ENCODE measurements around the gene SYT13. TPM values are rescaled to one million over a fixed set of nuclear protein-coding genes. Genes with fewer than 3 reads are reported as not detected.

SYT13 gene
- total RNA-seq, 3 donors from 2014 or later: 7.5 to 28.6 (median 22.7) TPM

GRCh38 chr11:45263773-45264172, 22.4 kb downstream of the SYT13 start:
- Histone ChIP-seq H3K4me3 (no peak overlapping the region), H3K4me1 (ENCODE audit: low read depth) (peaks cover 28% of the 10 kb centered on the region), H3K9me3 (no peaks in the 10 kb centered on the region), H3K36me3 (ENCODE audit: low read depth) (no peaks in the 10 kb centered on the region)
- no peak for ATAC-seq
- intact Hi-C loops (cut with DNase I, micrococcal nuclease): no loop called here
- no peak for DNase-seq
- TF ChIP-seq CTCF (IDR thresholded peaks at IDR 0.05): no peak

- Histone ChIP-seq H3K4me3 (no peak overlapping the region), H3K4me1 (ENCODE audit: low read depth) (peaks cover 28% of the 10 kb centered on the region), H3K9me3 (no peaks in the 10 kb centered on the region), H3K36me3 (ENCODE audit: low read depth) (no peaks in the 10 kb centered on the region)
- peak in 2 of 3 donors; percentile 32 to 58 for DNase-seq
- ATAC-seq: peak; percentile 20
- intact Hi-C loops (cut with DNase I, micrococcal nuclease): no loop called here
- no peak for TF ChIP-seq CTCF (IDR thresholded peaks at IDR 0.05)
Observed at GRCh38 chr11:45262900-45263299, 23.2 kb downstream of the SYT13 start.

- Histone ChIP-seq H3K9me3 (no peaks in the 10 kb centered on the region), H3K4me3 (no peak overlapping the region), H3K36me3 (ENCODE audit: low read depth) (no peaks in the 10 kb centered on the region), H3K4me1 (ENCODE audit: low read depth) (peaks cover 18% of the 10 kb centered on the region)
- no peak for ATAC-seq
- no peak for TF ChIP-seq CTCF (IDR thresholded peaks at IDR 0.05)
- DNase-seq: no peak
- intact Hi-C loops (cut with DNase I, micrococcal nuclease): no loop called here
Observed at GRCh38 chr11:45260071-45260470, 26.1 kb downstream of the SYT13 start.

GRCh38 chr11:45259592-45259991, 26.5 kb downstream of the SYT13 start:
- peak in 2 of 3 donors; percentile 61 to 62 for DNase-seq
- no peaks in the 10 kb centered on the region for H3K36me3 ChIP-seq (ENCODE audit: low read depth)
- no peaks in the 10 kb centered on the region for H3K9me3 ChIP-seq
- peak; percentile 73 for ATAC-seq
- peaks cover 15% of the 10 kb centered on the region for H3K4me1 ChIP-seq (ENCODE audit: low read depth)
- no peak overlapping the region for H3K4me3 ChIP-seq
- intact Hi-C loops (cut with DNase I, micrococcal nuclease): no loop called here
- TF ChIP-seq CTCF (IDR thresholded peaks at IDR 0.05): no peak

GRCh38 chr11:45258982-45259530, 27.1 kb downstream of the SYT13 start:
- Histone ChIP-seq H3K4me1 (ENCODE audit: low read depth) (peaks cover 13% of the 10 kb centered on the region), H3K36me3 (ENCODE audit: low read depth) (no peaks in the 10 kb centered on the region), H3K4me3 (no peak overlapping the region), H3K9me3 (no peaks in the 10 kb centered on the region)
- no peak for ATAC-seq
- intact Hi-C loops (cut with DNase I, micrococcal nuclease): no loop called here
- no peak for DNase-seq
- no peak for TF ChIP-seq CTCF (IDR thresholded peaks at IDR 0.05)

GRCh38 chr11:45254070-45254469, 32.1 kb downstream of the SYT13 start:
- Histone ChIP-seq H3K4me1 (ENCODE audit: low read depth) (peaks cover 2% of the 10 kb centered on the region), H3K9me3 (no peaks in the 10 kb centered on the region), H3K4me3 (no peak overlapping the region), H3K36me3 (ENCODE audit: low read depth) (no peaks in the 10 kb centered on the region)
- DNase-seq (no peak), ATAC-seq (no peak)
- intact Hi-C loops (cut with DNase I, micrococcal nuclease): no loop called here
- no peak for TF ChIP-seq CTCF (IDR thresholded peaks at IDR 0.05)

Measured in mucosa of descending colon (tissue), 3 donors.